DND-41 (cell line): ENCODE results near the gene SCLY.

Source experiments
- ATAC-seq: fragments of 200-7000 bp; cut with Tn5 transposase; 3 replicates; pipeline ENCODE4 v1.9.1; 2021; ENCODE audit warnings: low read depth; ENCODE audit not compliant: insufficient read depth
- DNase-seq: peaks from one replicate; pipeline ENCODE4 v3.0.0-alpha.2; 2020
- H2AFZ ChIP-seq: 2 replicates; pipeline ENCODE4 v1.6.0; 2012; ENCODE audit warnings: low read depth, low read length
- H3K27ac ChIP-seq: 2 replicates; pipeline ENCODE4 v1.5.1; 2012; ENCODE audit warnings: low read length, inconsistent platforms
- H3K27me3 ChIP-seq: fragments of 200-600 bp; sonication (generic); 2 replicates; pipeline ENCODE4 v1.6.0; 2012; ENCODE audit warnings: low read length, mild to moderate bottlenecking, inconsistent platforms; ENCODE audit not compliant: insufficient read depth, poor library complexity
- H3K36me3 ChIP-seq: 2 replicates; pipeline ENCODE4 v1.5.1; 2012; ENCODE audit warnings: low read length, inconsistent platforms; ENCODE audit not compliant: insufficient read depth
- H3K4me1 ChIP-seq: 2 replicates; pipeline ENCODE4 v1.5.1; 2012; ENCODE audit warnings: mild to moderate bottlenecking, low read length; ENCODE audit not compliant: insufficient read depth
- H3K4me2 ChIP-seq: 2 replicates; pipeline ENCODE4 v1.6.0; 2012; ENCODE audit warnings: mild to moderate bottlenecking, moderate library complexity, low read length, inconsistent platforms; ENCODE audit not compliant: insufficient read depth
- H3K4me3 ChIP-seq, 2 experiments: fragments of 200-600 bp in 1 of 2; shearing (Covaris generic) in 1 of 2; 2 replicates each; pipeline ENCODE4 v1.5.1; 2012 to 2016; ENCODE audit warnings: inconsistent platforms in 2 of 2, low read length in 2 of 2, mild to moderate bottlenecking in 2 of 2, low read depth in 1 of 2, moderate library complexity in 1 of 2
- H3K79me2 ChIP-seq: 2 replicates; pipeline ENCODE4 v1.6.0; 2012; ENCODE audit warnings: low read length, inconsistent platforms; ENCODE audit not compliant: insufficient read depth
- H3K9ac ChIP-seq: 2 replicates; pipeline ENCODE4 v1.6.0; 2012; ENCODE audit warnings: low read depth, mild to moderate bottlenecking, inconsistent platforms, low read length, moderate library complexity
- H3K9me3 ChIP-seq: 2 replicates; pipeline ENCODE4 v1.5.1; 2012; ENCODE audit warnings: low read length, moderate library complexity, mild to moderate bottlenecking, inconsistent platforms; ENCODE audit not compliant: insufficient read depth, severe bottlenecking
- H4K20me1 ChIP-seq: 2 replicates; pipeline ENCODE4 v1.6.0; 2012; ENCODE audit warnings: low read length; ENCODE audit not compliant: insufficient read depth
- EZH2 ChIP-seq: IDR thresholded peaks from 3 replicates; pipeline ENCODE4 v1.6.1; 2012; ENCODE audit warnings: borderline replicate concordance, low read depth, mild to moderate bottlenecking, moderate library complexity, low read length, inconsistent platforms; ENCODE audit not compliant: severe bottlenecking
- TF ChIP-seq, protein P1 (sequence below): IDR thresholded peaks from 2 replicates; pipeline ENCODE4 v1.5.1; 2012; ENCODE audit warnings: borderline replicate concordance, low read length, moderate library complexity, mild to moderate bottlenecking; ENCODE audit not compliant: poor library complexity, severe bottlenecking; ENCODE audit errors: extremely low read depth

Gene SCLY

DNA sequence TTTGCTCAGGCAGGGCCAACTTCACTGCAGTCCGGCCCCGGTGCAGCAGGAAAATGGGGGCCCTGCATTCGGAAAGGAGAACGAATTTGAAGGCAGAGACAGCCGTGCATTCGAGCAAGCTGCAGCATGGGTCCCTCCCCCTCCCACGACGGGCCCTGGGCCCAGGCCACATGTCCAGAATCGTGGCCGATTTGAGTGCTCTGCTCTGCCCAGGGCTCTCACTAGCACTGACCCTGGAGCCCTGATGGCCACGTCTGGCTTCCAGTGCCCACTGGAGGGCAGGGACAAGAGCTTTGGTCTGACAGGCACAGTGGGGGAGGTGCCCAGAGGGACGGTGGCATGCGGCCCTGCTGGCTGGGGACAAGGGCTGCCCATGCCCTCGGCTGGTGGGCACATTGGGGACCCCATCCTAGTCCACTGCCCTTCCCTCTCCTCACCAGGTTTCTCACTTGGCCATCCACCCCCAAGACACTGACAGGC is 63.2 kb downstream of the SCLY start:
- no peak overlapping the region for H3K4me2 ChIP-seq
- no peaks in the 10 kb centered on the region for H3K36me3 ChIP-seq
- DNase-seq (no peak), ATAC-seq (no peak)
- H3K79me2 ChIP-seq: no peaks in the 10 kb centered on the region
- no peak overlapping the region for H3K4me3 ChIP-seq
- H3K9ac ChIP-seq: no peak overlapping the region
- H4K20me1 ChIP-seq: no peaks in the 10 kb centered on the region; the same call in 1 of the 2 replicates
- no peaks in the 10 kb centered on the region for H3K9me3 ChIP-seq
- H3K4me1 ChIP-seq: no peaks in the 10 kb centered on the region
- no peak overlapping the region for H2AFZ ChIP-seq
- peaks cover 6% of the 10 kb centered on the region for H3K27me3 ChIP-seq
- TF ChIP-seq, protein P1, sequence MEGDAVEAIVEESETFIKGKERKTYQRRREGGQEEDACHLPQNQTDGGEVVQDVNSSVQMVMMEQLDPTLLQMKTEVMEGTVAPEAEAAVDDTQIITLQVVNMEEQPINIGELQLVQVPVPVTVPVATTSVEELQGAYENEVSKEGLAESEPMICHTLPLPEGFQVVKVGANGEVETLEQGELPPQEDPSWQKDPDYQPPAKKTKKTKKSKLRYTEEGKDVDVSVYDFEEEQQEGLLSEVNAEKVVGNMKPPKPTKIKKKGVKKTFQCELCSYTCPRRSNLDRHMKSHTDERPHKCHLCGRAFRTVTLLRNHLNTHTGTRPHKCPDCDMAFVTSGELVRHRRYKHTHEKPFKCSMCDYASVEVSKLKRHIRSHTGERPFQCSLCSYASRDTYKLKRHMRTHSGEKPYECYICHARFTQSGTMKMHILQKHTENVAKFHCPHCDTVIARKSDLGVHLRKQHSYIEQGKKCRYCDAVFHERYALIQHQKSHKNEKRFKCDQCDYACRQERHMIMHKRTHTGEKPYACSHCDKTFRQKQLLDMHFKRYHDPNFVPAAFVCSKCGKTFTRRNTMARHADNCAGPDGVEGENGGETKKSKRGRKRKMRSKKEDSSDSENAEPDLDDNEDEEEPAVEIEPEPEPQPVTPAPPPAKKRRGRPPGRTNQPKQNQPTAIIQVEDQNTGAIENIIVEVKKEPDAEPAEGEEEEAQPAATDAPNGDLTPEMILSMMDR: no peak
- TF ChIP-seq EZH2: no peak
- H3K27ac ChIP-seq: no peak overlapping the region

DNA sequence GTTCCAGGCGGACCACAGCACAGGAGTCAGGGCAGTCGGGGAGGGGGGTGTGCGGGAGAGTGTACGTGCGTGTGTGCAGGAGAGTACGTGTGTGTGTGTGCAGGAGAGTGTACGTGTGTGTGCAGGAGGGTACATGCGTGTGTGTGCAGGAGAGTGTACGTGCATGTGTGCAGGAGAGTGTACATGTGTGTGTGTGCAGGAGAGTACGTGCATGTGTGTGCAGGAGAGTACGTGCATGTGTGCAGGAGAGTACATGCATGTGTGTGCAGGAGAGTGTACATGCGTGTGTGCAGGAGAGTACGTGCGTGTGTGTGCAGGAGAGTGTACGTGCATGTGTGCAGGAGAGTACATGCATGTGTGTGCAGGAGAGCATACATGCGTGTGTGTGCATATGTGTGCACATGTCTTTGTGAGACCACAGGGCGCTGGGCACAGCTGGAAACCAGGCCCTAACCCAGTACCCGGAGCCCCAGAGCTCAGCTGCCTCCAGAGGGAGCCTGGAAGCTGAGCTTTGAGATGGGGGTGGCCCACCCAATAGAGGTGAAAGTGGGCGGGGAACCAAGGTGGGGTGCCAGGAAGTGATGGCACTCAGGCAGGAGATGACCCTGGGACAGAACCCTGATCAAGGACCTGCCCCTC is 63.8 kb downstream of the SCLY start:
- TF ChIP-seq, protein P1: peak; percentile 6
- no peak for TF ChIP-seq EZH2
- H2AFZ ChIP-seq: no peak overlapping the region
- no peak overlapping the region for H3K27ac ChIP-seq
- no peaks in the 10 kb centered on the region for H3K9me3 ChIP-seq
- H3K27me3 ChIP-seq: peaks cover 3% of the 10 kb centered on the region
- DNase-seq (no peak), ATAC-seq (0 out of 3 replicates have a peak, but pooled peaks have one; percentile 29)
- H3K79me2 ChIP-seq: no peaks in the 10 kb centered on the region
- H3K4me3 ChIP-seq: no peak overlapping the region
- no peak overlapping the region for H3K4me2 ChIP-seq
- H3K4me1 ChIP-seq: no peaks in the 10 kb centered on the region
- H4K20me1 ChIP-seq: no peaks in the 10 kb centered on the region; the same call in 1 of the 2 replicates
- no peak overlapping the region for H3K9ac ChIP-seq
- no peaks in the 10 kb centered on the region for H3K36me3 ChIP-seq

DNA sequence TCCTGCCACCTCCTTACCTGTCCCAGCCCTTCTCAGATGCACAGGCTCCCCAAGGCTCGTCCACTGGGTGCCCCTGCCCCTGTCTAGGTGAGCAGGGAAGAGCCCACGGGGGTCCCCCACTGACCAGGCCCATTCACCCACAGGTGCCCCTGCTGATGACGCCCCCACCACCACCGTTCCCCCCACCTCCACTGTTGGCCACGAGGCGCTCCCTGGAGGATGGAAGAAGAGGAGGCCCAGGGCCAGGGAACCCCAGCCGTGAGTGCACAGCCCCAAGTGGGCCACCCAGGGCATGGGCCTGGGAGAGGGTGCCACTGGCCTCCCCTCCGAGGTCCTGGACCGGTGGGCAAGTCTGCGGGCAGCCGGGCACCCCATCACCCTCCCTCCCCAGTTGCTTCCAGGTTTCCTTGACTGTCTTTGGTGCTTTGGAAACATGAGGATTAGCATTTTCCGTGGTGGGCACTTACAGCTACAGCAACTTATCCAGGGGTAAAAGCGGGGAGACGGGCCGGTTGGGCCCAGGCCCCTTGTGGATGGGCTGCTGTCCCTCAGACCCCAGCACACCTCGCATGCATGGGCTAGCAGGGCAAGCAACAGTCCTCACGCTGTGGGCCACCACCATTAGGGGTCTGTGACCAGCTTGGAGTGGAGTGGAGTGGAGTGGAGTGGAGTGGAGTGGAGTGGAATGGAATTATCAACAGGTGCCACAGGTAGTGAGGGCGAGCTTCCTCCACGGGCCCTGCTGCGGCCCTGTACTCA is 64.5 kb downstream of the SCLY start:
- H4K20me1 ChIP-seq: no peaks in the 10 kb centered on the region; the same call in 1 of the 2 replicates
- H3K9ac ChIP-seq: no peak overlapping the region
- H3K27me3 ChIP-seq: no peaks in the 10 kb centered on the region
- H3K79me2 ChIP-seq: no peaks in the 10 kb centered on the region
- H2AFZ ChIP-seq: no peak overlapping the region
- TF ChIP-seq EZH2: no peak
- TF ChIP-seq, protein P1: no peak
- 0 out of 3 replicates have a peak, but pooled peaks have one; percentile 10 for ATAC-seq
- H3K27ac ChIP-seq: no peak overlapping the region
- H3K4me3 ChIP-seq: no peak overlapping the region
- no peak for DNase-seq
- no peaks in the 10 kb centered on the region for H3K4me1 ChIP-seq
- no peaks in the 10 kb centered on the region for H3K9me3 ChIP-seq
- no peaks in the 10 kb centered on the region for H3K36me3 ChIP-seq
- H3K4me2 ChIP-seq: no peak overlapping the region
